Spleen (tissue), 11 donors: Measurements from ENCODE around the gene STAT3. TPM values are rescaled to one million over a fixed set of nuclear protein-coding genes. Genes with fewer than 3 reads are reported as not detected.
A peak's percentile ranks its signal among the peaks of the same experiment; 100 is the strongest.

ENCODE experiments used
- DNase-seq: peaks from one replicate; pipeline ENCODE4 v3.0.0-alpha.2; 2020
- H3K27ac ChIP-seq, 8 donors: fragments of 200-600 bp; sonication (generic) in 7 of 8; 1 replicate in 4 of 8; 2 replicates in 4 of 8; pipeline versions ENCODE4 v1.5.0 to v1.8.0; 2016 to 2021; ENCODE audit warnings: inconsistent platforms in 4 of 8, mild to moderate bottlenecking in 4 of 8, moderate library complexity in 1 of 8
- H3K27me3 ChIP-seq, 7 donors: fragments of 200-600 bp; sonication (generic) in 6 of 7; replicated peaks in 1 of 7; 1 replicate in 4 of 7; 2 replicates in 3 of 7; pipeline versions ENCODE4 v1.5.0 to v1.8.0; 2016 to 2021; ENCODE audit warnings: inconsistent platforms in 3 of 7, mild to moderate bottlenecking in 1 of 7
- H3K36me3 ChIP-seq, 6 donors: fragments of 200-600 bp; sonication (generic) in 5 of 6; 1 replicate in 4 of 6; 2 replicates in 2 of 6; pipeline versions ENCODE4 v1.5.0 to v1.8.0; 2016 to 2021; ENCODE audit warnings: inconsistent platforms in 2 of 6
- H3K4me1 ChIP-seq, 6 donors: fragments of 200-600 bp; sonication (generic) in 5 of 6; 1 replicate in 3 of 6; 2 replicates in 3 of 6; pipeline versions ENCODE4 v1.5.0 to v1.8.0; 2016 to 2021; ENCODE audit warnings: inconsistent platforms in 3 of 6
- H3K4me3 ChIP-seq, 8 donors: fragments of 200-600 bp; sonication (generic) in 7 of 8; 1 replicate in 4 of 8; 2 replicates in 4 of 8; pipeline versions ENCODE4 v1.5.0 to v1.8.0; 2016 to 2021; ENCODE audit warnings: inconsistent platforms in 4 of 8, mild to moderate bottlenecking in 4 of 8, moderate library complexity in 2 of 8
- H3K9me3 ChIP-seq, 8 donors: fragments of 200-600 bp; sonication (generic) in 7 of 8; 1 replicate in 4 of 8; 2 replicates in 4 of 8; pipeline versions ENCODE4 v1.5.0 to v1.8.0; 2016 to 2021; ENCODE audit warnings: inconsistent platforms in 4 of 8
- CTCF ChIP-seq, 11 experiments: fragments of 200-600 bp in 7 of 11; fragments of 450-650 bp in 4 of 11; sonication (generic) in 4 of 11; IDR thresholded peaks in 8 of 11; conservative IDR thresholded peaks in 3 of 11; 1 replicate in 7 of 11; 2 replicates in 4 of 11; pipeline versions ENCODE4 v1.4.0 to v1.8.0; 2016 to 2021; ENCODE audit warnings: antibody characterized with exemption in 11 of 11, inconsistent platforms in 4 of 11, mild to moderate bottlenecking in 1 of 11
- POLR2A ChIP-seq, 3 donors: fragments of 450-650 bp; IDR thresholded peaks; one replicate each; pipeline ENCODE4 v1.5.1; 2017; ENCODE audit warnings: antibody characterized with exemption in 3 of 3, mild to moderate bottlenecking in 1 of 3
- POLR2AphosphoS5 ChIP-seq, 3 donors: sonication (generic); formaldehyde crosslinking; IDR thresholded peaks; one replicate each; pipeline ENCODE4 v1.5.1; 2017; ENCODE audit warnings: antibody characterized with exemption in 3 of 3
- WGBS, 5 donors: extraction: QIAGEN DNeasy Blood & Tissue Kit in 3 of 5; methylation state at CpG; one replicate each; pipeline versions ENCODE4 v1.1.5 to v1.1.7; 2013 to 2018; 5-methylcytosine and 5-hydroxymethylcytosine counted together
- intact Hi-C: fragments of 100-400 bp; cut with DNase I; formaldehyde crosslinking; loops from one replicate; pipeline ENCODE4 v1.15.0; 2023; ENCODE audit warnings: low total_unique reads
- polyA plus RNA-seq, 3 donors: library from polyadenylated mRNA; stranded (reverse); fragments of 200-250 nt; gene quantifications; one replicate each; pipeline ENCODE4 v1.2.1, GENCODE V29; 2013
- total RNA-seq, 7 donors: library from RNA; depleted of rRNA in 3 of 7; stranded (reverse); fragments of >200 nt in 3 of 7; fragmentation: NEBNext Ultra II Directional in 4 of 7; extraction: Animal tissue kit (Norgen Biotek cat#: 25700) in 4 of 7; gene quantifications; one replicate each; pipeline versions ENCODE4 v1.1.0 to v1.2.1, GENCODE V29; 2016 to 2021
- donor health status: healthy with polysubstance abuse.
- donor health status: DM: no; HTN: no; CAD: no; lungs with moderate emphysema.
- donor health status: DM: no; HTN: no; CAD: no.
- donor health status: Bipolar disorder and iron deficiency.
- donor health status: healthy.
- donor health status: DM: no; HTN: no; CAD: no.
- donor health status: DM: yes; HTN: yes; CAD: no.

The STAT3 gene
- total and polyA plus RNA-seq, 10 donors, result 18.3 to 326 (median 241) TPM

- no peak for TF ChIP-seq CTCF (IDR thresholded peaks at IDR 0.05 in 8 of 11, conservative IDR thresholded peaks at IDR 0.05 in 3 of 11)
- no peak for TF ChIP-seq POLR2A (IDR thresholded peaks at IDR 0.05)
- TF ChIP-seq POLR2AphosphoS5 (IDR thresholded peaks at IDR 0.05), result no peak
- intact Hi-C loops, result no loop called here
- Histone ChIP-seq H3K4me1 (peaks cover 19 to 99% (median 78%) of the 10 kb centered on the region in 6 donors), H3K27ac (peak overlapping the region in 1 of 8 donors; percentile 57), H3K4me3 (no peak overlapping the region), H3K27me3 (no peaks in the 10 kb centered on the region), H3K36me3 (peaks cover 0 to 22% (median 0%) of the 10 kb centered on the region in 6 donors), H3K9me3 (no peaks in the 10 kb centered on the region)
- DNase-seq, result no peak
- WGBS, 5 donors, result 71 to 89% (median 85%) methylated on average over 7 of the region's 7 CpGs
These were observed 29.1 kb downstream of the STAT3 start for GRCh38 chr17:42359133-42359532.

- Histone ChIP-seq H3K36me3 (peaks cover 0 to 22% (median 0%) of the 10 kb centered on the region in 6 donors), H3K27me3 (no peaks in the 10 kb centered on the region), H3K9me3 (no peaks in the 10 kb centered on the region), H3K27ac (peak overlapping the region in 2 of 8 donors; percentile 55 to 57), H3K4me1 (peaks cover 19 to 99% (median 75%) of the 10 kb centered on the region in 6 donors), H3K4me3 (no peak overlapping the region)
- TF ChIP-seq CTCF (IDR thresholded peaks at IDR 0.05 in 8 of 11, conservative IDR thresholded peaks at IDR 0.05 in 3 of 11) (no peak), POLR2A (IDR thresholded peaks at IDR 0.05) (no peak), POLR2AphosphoS5 (IDR thresholded peaks at IDR 0.05) (no peak)
- 35 to 71% (median 61%) methylated on average over 1 of the region's 1 CpG for WGBS, 5 donors
- intact Hi-C loops, result no loop called here
- DNase-seq, result no peak
These were observed 29.8 kb downstream of the STAT3 start for GRCh38 chr17:42358434-42358833.

GRCh38 chr17:42354956-42355843 lies 33.0 kb downstream of the STAT3 start:
- no peaks in the 10 kb centered on the region for H3K9me3 ChIP-seq
- TF ChIP-seq POLR2A (IDR thresholded peaks at IDR 0.05) (no peak), POLR2AphosphoS5 (IDR thresholded peaks at IDR 0.05) (no peak), CTCF (IDR thresholded peaks at IDR 0.05 in 8 of 11, conservative IDR thresholded peaks at IDR 0.05 in 3 of 11) (no peak)
- H3K27me3 ChIP-seq, result no peaks in the 10 kb centered on the region
- H3K27ac ChIP-seq, result no peak overlapping the region
- intact Hi-C loops, result no loop called here
- no peak overlapping the region for H3K4me3 ChIP-seq
- peaks cover 12 to 99% (median 53%) of the 10 kb centered on the region in 6 donors for H3K4me1 ChIP-seq
- 44 to 62% (median 54%) methylated on average over 3 of the region's 3 CpGs for WGBS, 5 donors
- peaks cover 0 to 22% (median 2%) of the 10 kb centered on the region in 6 donors for H3K36me3 ChIP-seq
- DNase-seq, result no peak

GRCh38 chr17:42348104-42348503 lies 40.1 kb downstream of the STAT3 start:
- peaks cover 10 to 56% (median 43%) of the 10 kb centered on the region in 6 donors for H3K36me3 ChIP-seq
- H3K27me3 ChIP-seq, result no peaks in the 10 kb centered on the region
- H3K4me1 ChIP-seq, result peaks cover 3 to 76% (median 25%) of the 10 kb centered on the region in 6 donors
- TF ChIP-seq POLR2A (IDR thresholded peaks at IDR 0.05) (no peak), POLR2AphosphoS5 (IDR thresholded peaks at IDR 0.05) (no peak)
- no peaks in the 10 kb centered on the region for H3K9me3 ChIP-seq
- WGBS, 5 donors, result 84 to 99% (median 94%) methylated on average over 3 of the region's 3 CpGs
- H3K27ac ChIP-seq, result peak overlapping the region in 2 of 8 donors; percentile 27 to 31
- intact Hi-C loops, result no loop called here
- DNase-seq, result no peak
- H3K4me3 ChIP-seq, result no peak overlapping the region
